NCI-H1105 treated with DMSO at 0.1 percent for 48 hours (cell line): ENCODE measurements around the gene KLHL29.

Experiments
- DNase-seq: peaks from one replicate; lab custom pipeline; 2025; lab: John Stamatoyannopoulos, UW

KLHL29 gene

GRCh38 chr2:23373666-23374065 lies 11.3 kb upstream of the KLHL29 start:
- no peak for DNase-seq

DNA sequence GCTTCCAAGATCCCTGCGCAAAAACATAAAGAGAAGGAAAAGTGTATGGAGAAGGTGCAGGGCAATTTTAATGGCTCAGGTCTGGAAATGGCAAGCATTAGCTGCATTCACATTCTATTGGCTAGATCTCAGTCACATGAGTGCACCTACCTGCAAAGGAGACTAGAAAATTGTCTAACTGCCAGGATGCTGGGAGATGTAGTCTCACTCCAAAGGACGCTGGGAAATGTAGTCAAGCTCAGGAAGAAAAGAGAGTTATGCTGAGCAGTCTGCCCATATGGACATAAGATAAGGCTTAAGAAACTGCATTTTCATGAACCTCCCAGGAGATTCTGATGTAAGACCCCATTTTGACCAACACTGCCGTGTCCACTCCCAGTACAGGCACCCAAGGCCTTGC lies 9.5 kb upstream of the KLHL29 start:
- no peak for DNase-seq

DNA sequence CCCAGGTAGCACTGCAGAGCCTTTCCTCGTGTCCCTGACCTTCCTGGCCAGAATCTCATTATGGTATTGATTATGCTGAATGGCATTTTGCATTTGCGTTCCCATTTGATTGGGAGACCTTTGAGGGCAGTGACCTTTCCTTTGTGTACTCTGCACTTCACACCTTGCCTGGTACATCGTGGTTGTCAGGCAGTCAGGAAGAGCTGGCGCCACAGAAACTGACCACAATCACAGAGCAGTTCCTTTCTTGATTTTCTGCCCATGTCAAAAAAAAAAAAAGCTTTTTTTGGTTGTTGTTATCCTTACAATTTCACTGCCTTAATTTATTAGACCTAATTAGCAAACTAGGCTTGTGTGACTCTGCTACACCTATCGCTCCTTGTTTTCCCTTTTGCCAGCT lies 8.9 kb upstream of the KLHL29 start:
- no peak for DNase-seq

- no peak for DNase-seq
These were observed 8.0 kb upstream of the KLHL29 start for GRCh38 chr2:23376972-23377371.

DNA sequence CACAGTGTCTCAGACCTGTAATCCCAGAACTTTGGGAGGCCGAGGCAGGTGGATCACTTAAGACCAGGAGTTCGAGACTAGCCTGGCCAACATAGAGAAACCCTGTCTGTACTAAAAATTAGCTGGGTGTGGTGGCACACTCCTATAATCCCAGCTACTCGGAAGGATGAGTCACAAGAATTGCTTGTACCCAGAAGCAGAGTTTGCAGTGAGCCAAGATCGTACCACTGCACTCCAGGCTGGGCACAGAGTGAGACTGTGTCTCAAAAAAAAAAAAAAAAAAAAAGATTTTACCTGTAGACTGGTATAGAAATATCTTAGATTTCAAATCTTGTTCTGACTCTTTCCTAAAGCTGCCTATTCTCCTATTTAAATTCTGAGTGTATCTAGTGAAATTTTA lies 7.2 kb upstream of the KLHL29 start:
- no peak for DNase-seq

GRCh38 chr2:23378496-23378895 lies 6.5 kb upstream of the KLHL29 start:
- no peak for DNase-seq

GRCh38 chr2:23379220-23379695 lies 5.7 kb upstream of the KLHL29 start:
- no peak for DNase-seq

GRCh38 chr2:23380562-23381065 lies 4.4 kb upstream of the KLHL29 start:
- DNase-seq: peak; percentile 11

DNA sequence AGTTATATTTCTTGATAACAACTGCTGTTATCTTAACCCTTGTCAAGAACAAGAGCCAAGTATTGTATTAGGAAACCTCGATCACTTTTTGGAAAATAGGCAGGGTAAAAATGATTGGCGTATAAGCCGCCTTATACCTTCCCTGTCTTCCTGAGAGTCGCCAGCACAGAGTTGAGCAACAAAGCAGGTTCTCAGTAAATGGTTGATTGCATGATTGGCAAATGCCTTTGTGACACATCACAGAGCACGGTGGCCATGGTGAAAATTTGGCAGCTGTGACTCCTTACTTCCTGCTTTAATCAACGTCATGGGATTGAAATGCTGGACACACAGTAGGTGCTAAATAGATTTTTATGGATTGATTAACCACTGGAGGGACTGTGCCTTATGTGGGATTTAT lies 3.9 kb upstream of the KLHL29 start:
- peak; percentile 55 for DNase-seq

DNA sequence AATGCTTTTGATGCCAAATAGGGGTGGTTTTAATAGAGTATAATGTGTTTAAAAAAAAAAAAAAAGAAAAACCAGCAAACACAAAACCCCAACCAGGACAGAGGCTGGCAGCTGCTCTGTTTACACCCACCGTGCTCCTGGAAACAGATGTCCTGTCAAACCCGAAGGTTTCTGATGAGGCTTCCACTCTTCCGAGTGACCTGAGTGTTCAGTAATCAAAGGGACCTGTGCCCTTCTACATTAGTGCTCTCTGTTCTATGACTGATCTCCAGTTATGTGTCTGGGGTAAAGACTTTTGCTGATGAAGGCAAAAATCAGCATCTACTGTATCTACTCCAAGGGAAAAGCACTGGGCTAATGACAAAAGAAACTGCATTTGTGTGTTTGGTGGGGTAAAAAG lies 3.5 kb upstream of the KLHL29 start:
- no peak for DNase-seq

DNA sequence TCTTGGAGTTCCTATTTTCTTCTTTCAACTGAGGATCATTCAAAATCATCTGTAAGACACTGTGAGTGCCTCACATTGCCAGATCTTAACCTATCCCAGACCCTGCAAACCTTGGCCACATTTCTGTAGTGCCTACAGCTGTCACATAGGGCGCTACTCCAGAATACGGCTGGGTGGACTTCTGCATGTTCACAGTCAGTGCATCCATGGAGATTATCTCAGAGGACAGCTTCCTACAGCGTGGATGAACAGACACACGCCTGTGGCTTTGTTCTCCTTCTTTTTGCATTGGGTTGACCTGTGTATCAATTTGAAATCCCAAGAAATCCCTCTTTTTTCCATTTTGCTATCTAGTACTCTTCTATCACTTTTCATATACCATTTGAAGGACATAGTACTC lies 1.9 kb upstream of the KLHL29 start:
- DNase-seq: no peak

DNA sequence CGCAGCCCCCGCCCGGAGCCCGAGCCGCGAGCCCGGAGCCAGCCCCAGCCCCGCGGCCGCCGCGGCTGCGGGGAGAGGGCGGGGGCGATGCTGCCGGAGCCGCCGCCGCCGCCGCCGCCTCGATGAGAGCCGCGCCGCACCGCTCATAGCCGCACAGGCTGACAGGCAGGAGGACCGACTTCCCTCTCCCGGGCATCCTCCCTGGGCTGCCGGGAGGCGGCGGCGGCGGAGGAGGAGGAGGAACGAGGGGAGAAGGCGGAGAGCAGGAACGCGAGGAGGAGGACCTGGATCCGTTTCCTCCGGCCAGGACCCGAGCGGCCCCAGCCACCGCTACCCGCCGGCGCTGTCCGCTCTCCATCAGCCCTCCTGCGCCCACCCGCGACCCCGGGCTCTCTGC lies 370 bp downstream of the KLHL29 start:
- DNase-seq: peak; percentile 25

DNA sequence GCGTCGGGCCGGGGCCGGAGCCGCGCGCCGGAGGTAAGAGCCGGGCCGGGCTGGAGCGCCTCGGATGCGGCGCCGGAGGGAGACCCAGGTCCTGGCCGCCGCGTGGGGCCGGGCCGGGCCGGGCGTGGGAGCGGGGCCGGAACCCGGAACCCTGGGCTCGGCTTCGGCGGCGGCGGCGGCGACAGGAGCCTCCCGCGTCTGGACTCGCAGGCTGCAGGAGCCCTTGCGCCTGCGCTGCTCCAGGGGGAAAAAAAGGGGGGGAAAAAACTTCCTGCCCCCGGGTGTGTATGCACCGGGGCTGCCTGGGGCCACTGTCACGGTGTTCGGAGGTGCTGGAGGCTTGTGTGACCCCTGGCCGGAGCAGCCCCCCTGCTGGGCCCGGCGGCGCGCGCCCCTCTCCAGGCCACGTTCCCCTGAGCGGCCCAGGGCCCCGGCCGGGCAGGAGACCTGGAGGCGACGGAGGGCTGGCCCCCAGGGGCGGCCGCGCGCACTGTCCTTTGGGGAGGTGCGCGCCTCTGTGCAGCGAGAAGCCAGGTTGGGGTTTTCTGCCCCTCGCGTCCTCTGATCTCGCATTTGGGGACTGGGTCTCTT lies 864 bp downstream of the KLHL29 start:
- DNase-seq: no peak

DNA sequence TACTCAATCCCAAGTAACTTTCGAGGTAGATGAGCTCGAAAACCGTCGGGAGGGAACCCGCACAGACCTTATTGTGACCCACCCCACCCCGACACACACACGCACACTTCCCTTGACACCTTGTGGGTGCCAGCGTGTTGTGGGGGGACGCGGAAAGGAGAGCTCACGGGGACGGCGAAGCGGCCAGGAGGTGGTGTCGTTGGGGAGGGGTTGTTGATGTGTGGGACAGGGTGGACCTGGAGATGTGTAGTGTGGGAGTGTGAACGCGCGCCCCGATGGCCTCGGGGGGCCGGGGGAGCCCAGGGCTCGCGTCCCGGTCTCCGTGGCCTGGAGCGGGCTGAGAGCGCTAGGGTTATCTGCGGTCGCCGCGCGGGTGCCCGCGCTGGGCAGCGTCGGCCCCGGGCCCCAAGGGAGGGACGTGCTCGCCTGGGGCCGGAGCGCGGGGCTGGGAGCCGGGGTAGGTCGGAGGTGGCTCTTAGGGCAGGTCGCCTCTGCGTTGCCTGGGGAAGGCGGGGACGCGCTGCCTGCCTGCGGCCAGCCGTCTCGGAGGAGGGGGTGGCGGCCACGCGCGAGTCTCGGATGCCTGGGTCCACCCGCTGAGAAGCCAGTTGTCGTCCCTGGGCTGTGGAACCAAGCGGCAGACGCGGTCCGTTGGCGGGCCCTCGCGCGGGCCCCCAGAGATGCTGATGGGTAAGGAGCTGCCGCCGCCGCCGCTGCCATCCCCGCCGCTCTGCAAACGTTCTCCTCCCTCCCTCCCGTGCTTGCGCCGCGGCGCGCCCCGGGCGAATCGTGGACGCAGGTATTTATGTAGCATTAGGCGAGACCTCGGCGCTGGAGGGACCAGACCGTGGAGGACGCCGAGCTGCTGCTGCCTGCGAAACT lies 1.6 kb downstream of the KLHL29 start:
- peak; percentile 19 for DNase-seq

DNA sequence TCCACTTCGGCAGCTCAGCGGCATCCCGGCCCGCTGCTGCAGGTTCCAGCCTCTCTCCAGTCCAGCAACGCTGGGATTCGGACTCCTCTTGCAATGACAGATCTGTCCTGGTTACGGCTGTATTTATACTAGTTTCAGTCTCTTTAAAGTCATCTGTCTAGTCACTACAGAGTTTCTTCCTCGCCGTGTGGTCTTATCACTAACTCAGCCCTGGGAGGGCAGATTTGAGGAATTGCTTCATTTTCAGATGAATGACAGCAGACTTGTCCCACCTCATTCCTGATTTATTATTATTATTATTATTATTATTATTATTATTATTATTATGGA lies 2.2 kb downstream of the KLHL29 start:
- DNase-seq: no peak

DNA sequence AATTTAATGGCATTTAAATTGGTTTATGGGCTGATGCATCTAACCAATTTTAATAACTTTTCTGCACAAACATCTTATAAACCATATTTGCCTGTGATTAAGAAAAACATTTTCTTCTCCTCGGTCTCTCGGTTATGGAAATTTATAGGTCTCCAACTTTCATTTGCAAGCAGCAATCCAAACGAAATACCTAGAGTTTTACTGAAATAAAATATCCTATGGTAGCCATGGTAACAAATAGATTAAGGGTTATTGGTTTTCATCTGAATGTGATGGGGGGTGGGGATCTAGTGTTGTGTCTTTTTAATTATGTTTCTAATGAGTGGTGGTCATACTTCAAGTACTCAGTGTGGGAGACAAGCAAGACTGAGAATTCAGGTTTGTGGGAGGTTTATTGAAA lies 2.9 kb downstream of the KLHL29 start:
- DNase-seq: no peak

DNA sequence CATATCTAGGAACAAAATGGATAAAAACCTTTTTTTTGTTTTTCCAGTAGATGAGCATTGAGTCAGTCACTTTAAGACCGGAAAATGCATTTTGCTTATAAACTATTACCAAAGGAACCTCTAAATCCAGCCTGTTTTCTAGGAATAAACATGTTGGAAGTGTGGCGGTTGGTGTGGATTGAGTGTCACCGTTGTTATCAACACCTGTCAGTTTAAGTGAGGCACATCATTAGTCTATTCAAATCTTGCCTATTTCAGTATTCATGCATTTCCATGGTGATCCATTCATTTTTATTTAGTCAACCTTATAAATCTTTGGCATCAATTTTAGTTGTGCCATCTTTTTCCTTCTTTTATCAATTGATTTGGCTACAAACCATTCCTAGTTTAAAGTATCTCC lies 3.3 kb downstream of the KLHL29 start:
- peak; percentile 12 for DNase-seq

- DNase-seq: no peak
These were observed 4.0 kb downstream of the KLHL29 start for GRCh38 chr2:23388756-23389514.

DNA sequence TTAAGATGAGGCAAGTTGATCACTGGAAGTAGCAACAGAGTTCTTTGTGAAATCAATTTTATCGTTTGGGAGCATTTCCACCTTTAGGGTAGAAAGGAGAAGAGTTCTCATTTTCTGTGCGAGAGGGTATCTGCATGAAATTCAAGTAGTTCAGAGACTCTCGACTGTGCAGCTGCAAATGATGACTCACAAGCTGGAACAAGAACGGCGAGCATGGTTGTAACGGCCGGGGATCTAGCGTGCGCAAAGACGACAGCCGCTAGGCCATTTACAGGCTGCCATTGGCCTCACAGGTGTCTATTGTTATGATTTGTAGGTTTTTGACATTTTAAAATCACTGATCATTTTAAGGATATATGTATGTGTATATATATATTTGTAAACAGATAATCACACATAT lies 5.2 kb downstream of the KLHL29 start:
- DNase-seq: peak; percentile 49

DNA sequence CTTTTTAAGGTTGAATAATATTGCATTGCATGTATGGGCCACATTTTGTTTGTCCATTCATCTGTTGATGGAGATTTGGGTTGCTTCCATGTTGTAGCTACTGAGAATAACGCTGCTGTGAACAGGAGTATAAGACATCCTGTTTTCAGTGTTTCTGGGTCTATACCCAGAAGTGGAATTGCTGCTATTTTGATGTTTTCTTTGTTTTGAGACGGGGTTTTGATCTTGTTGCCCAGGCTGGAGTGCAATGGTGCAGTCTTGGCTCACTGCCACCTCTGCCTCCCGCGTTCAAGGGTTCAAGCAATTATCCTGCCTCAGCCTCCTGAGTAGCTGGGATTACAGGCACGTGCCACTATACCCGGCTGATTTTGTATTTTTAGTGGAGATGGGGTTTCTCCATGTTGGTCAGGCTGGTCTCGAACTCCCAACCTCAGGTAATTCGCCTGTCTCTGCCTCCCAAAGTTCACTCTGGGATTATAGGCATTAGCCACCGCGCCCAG lies 6.3 kb downstream of the KLHL29 start:
- peak; percentile 23 for DNase-seq

DNA sequence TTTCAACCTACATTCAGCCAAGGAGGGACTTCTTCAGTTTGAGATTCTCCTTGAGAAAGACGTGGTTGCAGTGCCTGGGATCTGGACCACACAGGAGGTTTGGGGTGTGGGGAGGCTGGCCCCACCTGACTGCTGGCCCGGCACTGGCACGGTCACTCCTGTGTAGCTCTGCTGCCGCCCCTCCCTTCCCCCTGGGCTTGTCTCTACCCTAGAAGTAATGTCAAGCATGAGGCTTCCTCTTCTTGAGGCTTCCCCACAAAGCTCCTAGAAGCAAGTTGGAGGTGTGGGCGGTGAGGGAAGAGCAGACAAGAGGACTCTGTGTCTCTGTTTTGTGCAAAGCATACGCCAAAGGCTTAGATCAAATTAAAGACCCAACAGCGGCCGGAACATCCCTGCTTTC lies 8.7 kb downstream of the KLHL29 start:
- no peak for DNase-seq

GRCh38 chr2:23394700-23395099 lies 9.7 kb downstream of the KLHL29 start:
- DNase-seq: no peak

GRCh38 chr2:23397478-23397877 lies 12.5 kb downstream of the KLHL29 start:
- peak; percentile 9 for DNase-seq
